OCI-LY1 (cell line): ENCODE measurements around the gene SFSWAP.

ENCODE experiments used
- H2AFZ ChIP-seq: fragments of 200-600 bp; sonication (generic), shearing (Covaris generic); 2 replicates; pipeline ENCODE4 v1.6.0; 2014; ENCODE audit warnings: antibody characterized with exemption, mild to moderate bottlenecking, low read length
- H3F3A ChIP-seq: fragments of 200-600 bp; sonication (generic), shearing (Covaris generic); 2 replicates; pipeline ENCODE4 v1.6.0; 2014; ENCODE audit warnings: mild to moderate bottlenecking, antibody characterized with exemption, low read length, moderate library complexity; ENCODE audit not compliant: insufficient read depth
- H3K27ac ChIP-seq: fragments of 200-600 bp; sonication (generic); 2 replicates; pipeline ENCODE4 v1.5.1; 2014; ENCODE audit warnings: low read length, mixed run types, mild to moderate bottlenecking, low read depth; ENCODE audit not compliant: poor library complexity, severe bottlenecking
- H3K27me3 ChIP-seq: fragments of 200-600 bp; sonication (generic); 2 replicates; pipeline ENCODE4 v1.6.0; 2014; ENCODE audit warnings: antibody characterized with exemption, mild to moderate bottlenecking, low read length, moderate library complexity; ENCODE audit not compliant: insufficient read depth
- H3K36me3 ChIP-seq: fragments of 200-600 bp; sonication (generic); 2 replicates; pipeline ENCODE4 v1.6.1; 2014; ENCODE audit warnings: mild to moderate bottlenecking, antibody characterized with exemption, low read length, moderate library complexity, mixed read lengths; ENCODE audit not compliant: insufficient read depth
- H3K4me1 ChIP-seq: fragments of 200-600 bp; sonication (generic); 2 replicates; pipeline ENCODE4 v1.5.1; 2014; ENCODE audit warnings: mild to moderate bottlenecking, low read length, moderate library complexity; ENCODE audit not compliant: insufficient read depth, severe bottlenecking
- H3K4me2 ChIP-seq: fragments of 200-600 bp; sonication (generic), shearing (Covaris generic); 2 replicates; pipeline ENCODE4 v1.6.1; 2014; ENCODE audit warnings: low read length
- H3K4me3 ChIP-seq: fragments of 200-600 bp; sonication (generic); 2 replicates; pipeline ENCODE4 v1.5.1; 2014; ENCODE audit warnings: low read length, low read depth, mild to moderate bottlenecking, mixed read lengths; ENCODE audit not compliant: poor library complexity, severe bottlenecking
- H3K79me2 ChIP-seq: fragments of 200-600 bp; shearing (Covaris generic); 2 replicates; pipeline ENCODE4 v1.6.1; 2016; ENCODE audit warnings: mixed run types, low read length, mixed read lengths; ENCODE audit not compliant: insufficient read depth
- H3K9ac ChIP-seq: fragments of 200-600 bp; sonication (generic), shearing (Covaris generic); 2 replicates; pipeline ENCODE4 v1.6.1; 2014; ENCODE audit warnings: mild to moderate bottlenecking, low read length, mixed read lengths
- H3K9me2 ChIP-seq: fragments of 200-600 bp; sonication (generic), shearing (Covaris generic); 2 replicates; pipeline ENCODE4 v1.6.1; 2014; ENCODE audit warnings: low read depth, mild to moderate bottlenecking, low read length, mixed read lengths
- H3K9me3 ChIP-seq: fragments of 200-600 bp; shearing (Covaris generic); 2 replicates; pipeline ENCODE4 v1.6.1; 2014; ENCODE audit warnings: low read length, mixed read lengths
- H4K20me1 ChIP-seq: fragments of 200-600 bp; sonication (generic), shearing (Covaris generic); 2 replicates; pipeline ENCODE4 v1.6.0; 2016; ENCODE audit warnings: mild to moderate bottlenecking, low read length; ENCODE audit not compliant: insufficient read depth
- EZH2 ChIP-seq: fragments of 200-600 bp; sonication (generic), shearing (Covaris generic); IDR thresholded peaks from 2 replicates; pipeline ENCODE4 v1.8.0; 2017; ENCODE audit warnings: borderline replicate concordance, mixed run types, mild to moderate bottlenecking, antibody characterized with exemption, low read length, moderate library complexity, mixed read lengths
- TF ChIP-seq, protein P1 (sequence below): fragments of 200-600 bp; sonication (generic), shearing (Covaris generic); IDR thresholded peaks from 2 replicates; pipeline ENCODE4 v1.5.1; 2017; ENCODE audit warnings: mild to moderate bottlenecking, antibody characterized with exemption, low read length, moderate library complexity, mixed read lengths

Gene SFSWAP

DNA sequence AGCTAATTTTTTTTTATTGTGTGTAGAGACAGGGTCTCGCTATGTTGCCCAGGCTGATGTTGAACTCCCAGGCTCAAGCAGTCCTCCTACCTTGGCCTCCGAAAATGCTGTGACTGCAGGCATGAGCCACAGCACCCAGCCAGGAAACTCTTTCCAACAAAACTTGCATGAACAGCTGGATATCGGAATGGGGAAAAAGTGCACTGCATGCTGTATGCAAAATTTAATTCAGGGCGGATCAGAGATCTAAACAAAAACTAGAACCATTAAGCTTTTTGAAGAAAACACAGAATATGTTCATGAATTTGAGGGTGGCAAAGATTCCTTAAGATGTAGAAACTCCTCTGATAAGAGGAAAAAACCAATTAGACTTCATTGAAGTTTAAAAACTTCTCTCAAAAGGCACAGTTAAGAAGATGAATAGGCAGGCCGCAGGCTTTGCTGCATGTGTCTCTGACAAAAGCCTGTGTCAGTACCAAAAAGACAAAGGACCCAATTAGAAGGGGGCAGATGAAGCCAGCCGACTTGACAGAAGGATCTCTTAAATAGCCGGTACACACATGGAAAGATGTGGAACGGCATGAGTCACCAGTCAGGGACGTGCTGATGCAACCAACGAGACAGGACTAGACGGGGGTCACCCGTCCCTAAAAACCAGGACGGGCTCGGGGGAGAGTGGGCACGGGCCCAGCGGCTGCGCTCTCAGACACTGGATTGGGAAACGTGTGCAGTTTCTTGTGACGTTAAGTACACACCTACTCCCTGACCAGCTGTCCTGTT is 82.5 kb downstream of the SFSWAP start:
- Histone ChIP-seq H3F3A (no peaks in the 10 kb centered on the region), H3K4me3 (no peak overlapping the region), H3K36me3 (peaks cover 56% of the 10 kb centered on the region), H4K20me1 (no peaks in the 10 kb centered on the region), H3K9ac (no peak overlapping the region), H3K9me2 (no peaks in the 10 kb centered on the region), H3K9me3 (no peaks in the 10 kb centered on the region), H2AFZ (no peak overlapping the region), H3K27ac (no peak overlapping the region), H3K4me2 (no peak overlapping the region), H3K4me1 (no peaks in the 10 kb centered on the region), H3K79me2 (no peaks in the 10 kb centered on the region), H3K27me3 (no peaks in the 10 kb centered on the region)
- TF ChIP-seq, protein P1, sequence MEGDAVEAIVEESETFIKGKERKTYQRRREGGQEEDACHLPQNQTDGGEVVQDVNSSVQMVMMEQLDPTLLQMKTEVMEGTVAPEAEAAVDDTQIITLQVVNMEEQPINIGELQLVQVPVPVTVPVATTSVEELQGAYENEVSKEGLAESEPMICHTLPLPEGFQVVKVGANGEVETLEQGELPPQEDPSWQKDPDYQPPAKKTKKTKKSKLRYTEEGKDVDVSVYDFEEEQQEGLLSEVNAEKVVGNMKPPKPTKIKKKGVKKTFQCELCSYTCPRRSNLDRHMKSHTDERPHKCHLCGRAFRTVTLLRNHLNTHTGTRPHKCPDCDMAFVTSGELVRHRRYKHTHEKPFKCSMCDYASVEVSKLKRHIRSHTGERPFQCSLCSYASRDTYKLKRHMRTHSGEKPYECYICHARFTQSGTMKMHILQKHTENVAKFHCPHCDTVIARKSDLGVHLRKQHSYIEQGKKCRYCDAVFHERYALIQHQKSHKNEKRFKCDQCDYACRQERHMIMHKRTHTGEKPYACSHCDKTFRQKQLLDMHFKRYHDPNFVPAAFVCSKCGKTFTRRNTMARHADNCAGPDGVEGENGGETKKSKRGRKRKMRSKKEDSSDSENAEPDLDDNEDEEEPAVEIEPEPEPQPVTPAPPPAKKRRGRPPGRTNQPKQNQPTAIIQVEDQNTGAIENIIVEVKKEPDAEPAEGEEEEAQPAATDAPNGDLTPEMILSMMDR: no peak
- TF ChIP-seq EZH2: no peak

DNA sequence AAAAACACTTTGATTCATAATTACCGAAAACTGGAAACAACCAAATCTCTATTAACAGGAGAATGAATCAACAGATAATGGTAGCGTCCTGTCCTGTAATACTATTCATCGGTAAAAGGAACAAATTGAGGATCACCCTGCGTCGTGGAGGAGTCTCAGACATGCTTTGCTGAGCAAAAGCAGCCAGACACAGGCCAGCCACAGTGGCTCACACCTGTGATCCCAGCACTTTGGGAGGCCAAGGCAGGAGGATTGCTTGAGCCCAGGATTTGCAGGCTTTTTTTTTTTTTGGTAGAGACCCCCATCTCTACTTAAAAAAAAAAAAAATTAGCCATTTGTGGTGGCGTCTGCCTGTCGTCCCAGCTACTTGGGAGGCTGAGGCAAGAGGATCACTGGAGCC is 83.2 kb downstream of the SFSWAP start:
- Histone ChIP-seq H3K27me3 (no peaks in the 10 kb centered on the region), H3K4me2 (no peak overlapping the region), H3K4me1 (no peaks in the 10 kb centered on the region), H3K79me2 (no peaks in the 10 kb centered on the region), H3K4me3 (no peak overlapping the region), H3K36me3 (peaks cover 57% of the 10 kb centered on the region), H3K27ac (no peak overlapping the region), H4K20me1 (no peaks in the 10 kb centered on the region), H2AFZ (no peak overlapping the region), H3K9me2 (no peaks in the 10 kb centered on the region), H3K9ac (no peak overlapping the region), H3K9me3 (no peaks in the 10 kb centered on the region), H3F3A (no peaks in the 10 kb centered on the region)
- TF ChIP-seq, protein P1: no peak
- no peak for TF ChIP-seq EZH2

DNA sequence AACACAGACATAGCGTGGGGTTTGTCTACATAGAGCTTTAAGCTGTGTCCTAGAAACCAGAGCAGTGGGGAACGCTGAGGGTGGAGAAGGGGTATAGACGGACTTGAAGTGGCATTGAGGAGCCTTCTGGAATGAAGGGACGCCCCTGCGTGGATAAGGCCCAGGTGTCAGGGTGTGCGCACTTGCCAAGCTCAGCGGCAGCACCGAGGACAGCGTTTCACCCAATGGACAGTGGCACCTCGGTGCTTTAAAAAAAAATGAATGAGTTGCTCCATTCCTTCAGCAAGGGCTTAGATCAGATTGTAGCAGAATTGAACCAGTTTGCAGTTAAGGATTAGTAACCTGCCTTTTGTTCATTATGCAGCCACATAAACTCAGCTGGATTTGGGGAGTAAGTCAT is 83.7 kb downstream of the SFSWAP start:
- H4K20me1 ChIP-seq: no peaks in the 10 kb centered on the region
- H3K4me2 ChIP-seq: no peak overlapping the region
- no peak overlapping the region for H3K9ac ChIP-seq
- no peak overlapping the region for H2AFZ ChIP-seq
- no peak overlapping the region for H3K27ac ChIP-seq
- no peaks in the 10 kb centered on the region for H3K79me2 ChIP-seq
- no peaks in the 10 kb centered on the region for H3K27me3 ChIP-seq
- H3K9me2 ChIP-seq: no peaks in the 10 kb centered on the region
- no peaks in the 10 kb centered on the region for H3K9me3 ChIP-seq
- peaks cover 57% of the 10 kb centered on the region for H3K36me3 ChIP-seq
- no peaks in the 10 kb centered on the region for H3F3A ChIP-seq
- H3K4me1 ChIP-seq: no peaks in the 10 kb centered on the region
- TF ChIP-seq, protein P1: no peak
- no peak for TF ChIP-seq EZH2
- no peak overlapping the region for H3K4me3 ChIP-seq
